ENCODE measurements around the gene PPP6R2. TPM values are rescaled to one million over a fixed set of nuclear protein-coding genes. Genes with fewer than 3 reads are reported as not detected.

Gene PPP6R2
- total and polyA plus RNA-seq, 9 of the 15 experiments (the other 6 are each of a cell fraction or from before 2014, with no cell fraction given), result 0.32 to 39.8 (median 21.4) TPM

GRCh38 chr22:50302041-50302541, 41.0 kb upstream of the PPP6R2 start:
- H4K20me1 ChIP-seq (replicated peaks; ENCODE audit: control insufficient read depth, insufficient read depth, low read length), result no peaks in the 10 kb centered on the region

More at GRCh38 chr22:50302041-50302541, 41.0 kb upstream of the PPP6R2 start:
- Histone ChIP-seq H3K4me1 (replicated peaks in 1 of 2; ENCODE audit: control insufficient read depth in 2 of 2, insufficient read depth in 2 of 2, low read length in 2 of 2) (peaks cover 26 to 88% of the 10 kb centered on the region in 2 experiments), H3K36me3 (ENCODE audit: control insufficient read depth, insufficient read depth, low read length) (no peaks in the 10 kb centered on the region), H3K4me3 (no peak overlapping the region), H2AFZ (ENCODE audit: low read depth, low read length) (no peak overlapping the region), H3K27ac (ENCODE audit: extremely low read depth, low read depth, low read length) (no peak overlapping the region), H3K9me3 (replicated peaks; ENCODE audit: control insufficient read depth, insufficient read depth, low read depth, low read length) (no peaks in the 10 kb centered on the region), H3K27me3 (ENCODE audit: control insufficient read depth in 2 of 2, insufficient read depth in 2 of 2, low read length in 2 of 2) (no peaks in the 10 kb centered on the region), H3K4me2 (ENCODE audit: insufficient read depth, low read length) (no peak overlapping the region), H3K9ac (ENCODE audit: insufficient read depth in 1 of 2, low read depth in 2 of 2, low read length in 2 of 2) (peak overlapping the region in 1 of 2 experiments; percentile 45; a peak in 2 of 4 replicates), H3K9me1 (ENCODE audit: control insufficient read depth, insufficient read depth, low read length) (no peaks in the 10 kb centered on the region), H3K79me2 (ENCODE audit: control insufficient read depth, insufficient read depth, low read length) (peaks cover 63% of the 10 kb centered on the region)
- BruUV-seq (replicated peaks), result no TSS peak
- WGBS (ENCODE audit: insufficient coverage, low coverage, missing lambda C conversion rate), result 65% methylated on average over 4 of the region's 9 CpGs
- POLR2A ChIA-PET, result no interaction called here
- TF ChIP-seq ZNF609 (CRISPR knock-in tag; IDR thresholded peaks at IDR 0.05; ENCODE audit: borderline replicate concordance) (no peak), RBFOX2 (IDR thresholded peaks at IDR 0.05; ENCODE audit: low read depth, low read length) (peak; percentile 25; the same call in 1 of the 2 replicates)
- in situ Hi-C loops (cut with MboI) (no loop called here), intact Hi-C loops (cut with micrococcal nuclease) (no loop called here)
- ATAC-seq (no peak), DNase-seq (ENCODE audit: extremely low read depth in 1 of 4, low spot score in 3 of 4) (no peak), FAIRE-seq (no peak)
- CTCF ChIA-PET (ENCODE audit: low intra/inter-chr PET ratio), result no interaction called here
